ENCODE data around the gene FAM167B. TPM values are rescaled to one million over a fixed set of nuclear protein-coding genes. Genes with fewer than 3 reads are reported as not detected.
"Not testable (repeated sequence)": the region's sequence is repeated elsewhere in the genome, so short reads cannot be mapped to it uniquely, and the experiment has no call there.

FAM167B gene
- total RNA-seq, 2 donors from 2014 or later = 0.60 to 0.72 TPM

DNA sequence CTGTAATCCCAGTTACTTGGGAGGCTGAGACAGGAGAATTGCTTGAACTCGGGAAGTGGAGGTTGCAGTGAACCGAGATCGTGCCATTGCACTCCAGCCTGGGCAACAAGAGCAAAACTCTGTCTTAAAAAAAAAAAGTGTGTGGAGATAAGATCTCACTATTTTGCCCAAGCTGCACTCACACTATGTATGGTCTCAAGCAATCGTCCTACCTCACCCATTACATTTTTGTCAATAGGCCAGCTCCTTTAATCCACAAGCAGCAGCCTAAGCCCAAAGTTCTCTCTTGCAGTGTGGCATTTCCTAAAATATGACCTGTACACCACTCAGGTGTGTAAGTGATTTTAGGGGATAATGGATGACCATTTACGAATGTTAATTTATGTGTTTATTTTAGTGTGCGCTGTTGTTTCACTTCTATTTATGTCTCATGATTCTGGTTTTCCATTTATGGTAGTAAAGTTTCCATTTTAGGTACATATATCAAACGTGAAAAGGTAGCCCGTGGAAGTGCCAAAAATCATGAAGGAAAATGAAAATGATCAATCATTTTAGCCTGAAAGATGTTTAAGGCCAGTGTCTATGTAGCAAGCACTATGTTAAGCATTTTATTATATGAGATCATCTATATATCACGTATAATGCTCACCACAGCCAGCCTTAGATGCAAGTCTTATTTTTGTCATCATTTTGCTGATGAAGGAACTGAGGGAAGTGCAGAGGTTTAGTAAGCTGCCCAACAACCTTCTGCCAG, 9.6 kb downstream of the FAM167B start:
- peaks cover 36% of the 10 kb centered on the region for H3K4me1 Mint-ChIP-seq
- no peak for DNase-seq
- peak overlapping the region; percentile 85 for H3K4me3 Mint-ChIP-seq

DNA sequence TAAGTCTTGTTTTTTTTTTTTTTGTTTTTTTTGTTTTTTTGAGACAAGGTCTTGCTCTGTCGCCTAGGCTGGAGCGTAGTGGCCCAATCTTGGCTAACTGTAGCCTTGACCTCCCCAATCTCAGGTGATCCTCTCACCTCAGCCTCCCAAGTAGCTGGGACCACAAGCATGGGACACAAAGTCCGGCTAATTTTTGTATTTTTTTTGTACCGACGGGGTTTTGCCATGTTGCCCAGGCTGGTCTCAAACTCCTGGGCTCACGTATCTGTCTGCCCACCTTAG, 10.1 kb downstream of the FAM167B start:
- no peaks in the 10 kb centered on the region for H3K27me3 Mint-ChIP-seq
- H3K4me1 Mint-ChIP-seq = peaks cover 33% of the 10 kb centered on the region
- DNase-seq (no peak), ATAC-seq (no peak)
- H3K36me3 Mint-ChIP-seq (ENCODE audit: low read depth) = peaks cover 8% of the 10 kb centered on the region
- H3K4me3 Mint-ChIP-seq = peak overlapping the region; percentile 85
- no peaks in the 10 kb centered on the region for H3K9me3 ChIP-seq (ENCODE audit: control insufficient read depth, low read length, poor library complexity, severe bottlenecking)
- H3K27ac Mint-ChIP-seq = peak overlapping the region; percentile 92

More for the DNA sequence above, 9.6 kb downstream of the FAM167B start:
- H3K27ac Mint-ChIP-seq = peak overlapping the region; percentile 92
- peak; percentile 18 for ATAC-seq
- no peaks in the 10 kb centered on the region for H3K9me3 ChIP-seq (ENCODE audit: control insufficient read depth, low read length, poor library complexity, severe bottlenecking)
- H3K36me3 Mint-ChIP-seq (ENCODE audit: low read depth) = peaks cover 12% of the 10 kb centered on the region
- no peaks in the 10 kb centered on the region for H3K27me3 Mint-ChIP-seq

DNA sequence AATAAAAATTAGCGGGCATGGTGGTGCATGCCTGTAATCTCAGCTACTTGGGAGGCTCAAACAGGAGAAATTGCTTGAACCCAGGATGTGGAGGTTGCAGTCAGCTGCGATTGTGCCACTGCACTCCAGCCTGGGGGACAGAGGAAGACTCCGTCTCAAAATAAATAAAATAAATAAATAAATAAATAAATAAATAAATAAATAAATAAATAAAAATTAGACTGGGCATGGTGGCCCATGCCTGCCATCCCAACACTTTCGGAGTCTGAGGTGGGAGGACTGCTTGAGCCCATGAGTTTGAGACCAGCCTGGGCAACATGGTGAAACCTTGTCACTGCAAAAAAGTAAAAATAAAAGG, 16.2 kb downstream of the FAM167B start:
- not testable (repeated sequence) for ATAC-seq; H3K36me3 Mint-ChIP-seq (ENCODE audit: low read depth); H3K27me3 Mint-ChIP-seq; H3K9me3 ChIP-seq (ENCODE audit: control insufficient read depth, low read length, poor library complexity, severe bottlenecking); DNase-seq
- Mint-ChIP-seq H3K4me3 (peak overlapping the region; percentile 84), H3K4me1 (peaks cover 31% of the 10 kb centered on the region), H3K27ac (peak overlapping the region; percentile 94)

DNA sequence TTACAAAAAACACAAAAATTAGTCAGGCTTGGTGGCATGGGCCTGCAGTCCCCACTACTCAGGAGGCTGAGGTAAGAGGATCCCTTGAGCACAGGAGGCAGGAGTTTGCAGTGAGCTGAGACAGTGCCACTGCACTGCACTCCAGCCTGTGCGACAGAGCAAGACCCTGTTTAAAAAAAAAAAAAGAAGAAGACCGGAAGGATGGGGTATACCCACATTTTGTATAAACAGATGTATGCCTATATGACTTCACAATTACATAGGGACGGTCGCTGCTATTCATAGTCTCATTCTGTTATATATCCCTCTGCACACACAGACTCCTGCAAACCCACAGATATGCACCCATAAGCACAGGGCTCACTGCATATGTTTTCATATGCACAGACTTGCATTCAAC, 16.7 kb downstream of the FAM167B start:
- ATAC-seq (peak; percentile 80), DNase-seq (no peak)
- no peaks in the 10 kb centered on the region for H3K27me3 Mint-ChIP-seq
- H3K9me3 ChIP-seq (ENCODE audit: control insufficient read depth, low read length, poor library complexity, severe bottlenecking) = no peaks in the 10 kb centered on the region
- H3K27ac Mint-ChIP-seq = peak overlapping the region; percentile 94
- H3K4me3 Mint-ChIP-seq = peak overlapping the region; percentile 84
- H3K4me1 Mint-ChIP-seq = peaks cover 31% of the 10 kb centered on the region
- H3K36me3 Mint-ChIP-seq (ENCODE audit: low read depth) = peaks cover 2% of the 10 kb centered on the region

GRCh38 chr1:32265846-32266245, 18.8 kb downstream of the FAM167B start:
- H3K27me3 Mint-ChIP-seq = no peaks in the 10 kb centered on the region
- peaks cover 30% of the 10 kb centered on the region for H3K4me1 Mint-ChIP-seq
- H3K9me3 ChIP-seq (ENCODE audit: control insufficient read depth, low read length, poor library complexity, severe bottlenecking) = no peaks in the 10 kb centered on the region
- ATAC-seq (no peak), DNase-seq (no peak)
- peak overlapping the region; percentile 94 for H3K27ac Mint-ChIP-seq
- H3K36me3 Mint-ChIP-seq (ENCODE audit: low read depth) = peaks cover 2% of the 10 kb centered on the region
- H3K4me3 Mint-ChIP-seq = peak overlapping the region; percentile 81

GRCh38 chr1:32266921-32267591, 20.0 kb downstream of the FAM167B start:
- H3K4me3 Mint-ChIP-seq = peak overlapping the region; percentile 69
- H3K4me1 Mint-ChIP-seq = peaks cover 42% of the 10 kb centered on the region
- H3K27ac Mint-ChIP-seq = peak overlapping the region; percentile 94
- H3K36me3 Mint-ChIP-seq (ENCODE audit: low read depth) = peaks cover 2% of the 10 kb centered on the region
- DNase-seq (no peak), ATAC-seq (peak; percentile 66)
- no peaks in the 10 kb centered on the region for H3K27me3 Mint-ChIP-seq
- no peaks in the 10 kb centered on the region for H3K9me3 ChIP-seq (ENCODE audit: control insufficient read depth, low read length, poor library complexity, severe bottlenecking)

DNA sequence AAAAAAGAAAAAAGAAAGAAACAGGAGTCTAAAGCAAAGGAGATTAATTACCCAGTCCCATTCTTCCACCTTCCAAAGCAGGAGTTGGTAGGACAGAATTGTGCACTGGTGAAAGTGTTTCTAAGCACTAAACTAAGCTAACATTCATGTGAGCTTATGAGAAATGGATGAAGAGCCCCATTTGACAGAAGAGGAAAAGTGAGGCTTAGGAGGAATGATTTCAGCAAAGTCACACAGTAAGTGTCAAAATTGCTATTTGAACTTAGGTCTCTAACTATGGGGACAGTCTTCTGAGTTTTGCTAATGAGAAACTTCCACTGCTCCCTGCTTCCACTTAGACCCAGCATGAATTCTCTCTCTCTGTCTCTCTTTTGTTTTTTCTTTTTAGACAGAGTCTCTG, 22.7 kb downstream of the FAM167B start:
- H3K4me3 Mint-ChIP-seq = no peak overlapping the region
- H3K27me3 Mint-ChIP-seq = no peaks in the 10 kb centered on the region
- no peaks in the 10 kb centered on the region for H3K9me3 ChIP-seq (ENCODE audit: control insufficient read depth, low read length, poor library complexity, severe bottlenecking)
- H3K27ac Mint-ChIP-seq = no peak overlapping the region
- peaks cover 5% of the 10 kb centered on the region for H3K36me3 Mint-ChIP-seq (ENCODE audit: low read depth)
- DNase-seq (no peak), ATAC-seq (no peak)
- H3K4me1 Mint-ChIP-seq = peaks cover 58% of the 10 kb centered on the region

- DNase-seq (no peak), ATAC-seq (peak; percentile 24)
- no peaks in the 10 kb centered on the region for H3K9me3 ChIP-seq (ENCODE audit: control insufficient read depth, low read length, poor library complexity, severe bottlenecking)
- peak overlapping the region; percentile 85 for H3K4me3 Mint-ChIP-seq
- H3K27ac Mint-ChIP-seq = peak overlapping the region; percentile 95
- H3K4me1 Mint-ChIP-seq = peaks cover 48% of the 10 kb centered on the region
- no peaks in the 10 kb centered on the region for H3K27me3 Mint-ChIP-seq
- peaks cover 6% of the 10 kb centered on the region for H3K36me3 Mint-ChIP-seq (ENCODE audit: low read depth)
Measured at GRCh38 chr1:32272557-32273390, 25.8 kb downstream of the FAM167B start.

DNA sequence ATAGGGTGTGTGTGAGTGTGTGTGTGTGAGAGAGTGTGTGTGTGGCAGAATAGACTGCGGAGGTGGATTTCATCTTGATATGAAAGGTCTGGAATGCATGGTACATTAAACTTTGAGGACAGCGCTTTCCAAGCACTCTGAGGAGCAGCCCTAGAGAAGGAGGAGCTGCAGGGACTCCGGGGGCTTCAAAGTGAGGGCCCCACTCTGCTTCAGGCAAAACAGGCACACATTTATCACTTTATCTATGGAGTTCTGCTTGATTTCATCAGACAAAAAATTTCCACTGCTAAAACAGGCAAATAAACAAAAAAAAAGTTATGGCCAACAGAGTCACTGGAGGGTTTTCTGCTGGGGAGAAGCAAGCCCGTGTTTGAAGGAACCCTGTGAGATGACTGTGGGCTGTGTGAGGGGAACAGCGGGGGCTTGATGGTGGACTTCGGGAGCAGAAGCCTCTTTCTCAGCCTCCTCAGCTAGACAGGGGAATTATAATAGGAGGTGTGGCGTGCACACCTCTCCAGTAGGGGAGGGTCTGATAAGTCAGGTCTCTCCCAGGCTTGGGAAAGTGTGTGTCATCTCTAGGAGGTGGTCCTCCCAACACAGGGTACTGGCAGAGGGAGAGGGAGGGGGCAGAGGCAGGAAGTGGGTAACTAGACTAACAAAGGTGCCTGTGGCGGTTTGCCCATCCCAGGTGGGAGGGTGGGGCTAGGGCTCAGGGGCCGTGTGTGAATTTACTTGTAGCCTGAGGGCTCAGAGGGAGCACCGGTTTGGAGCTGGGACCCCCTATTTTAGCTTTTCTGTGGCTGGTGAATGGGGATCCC, 26.6 kb downstream of the FAM167B start:
- peaks cover 6% of the 10 kb centered on the region for H3K36me3 Mint-ChIP-seq (ENCODE audit: low read depth)
- no peaks in the 10 kb centered on the region for H3K9me3 ChIP-seq (ENCODE audit: control insufficient read depth, low read length, poor library complexity, severe bottlenecking)
- ATAC-seq (peak; percentile 90), DNase-seq (peak; percentile 47 to 74 (median 51))
- no peaks in the 10 kb centered on the region for H3K27me3 Mint-ChIP-seq
- peak overlapping the region; percentile 85 for H3K4me3 Mint-ChIP-seq
- H3K4me1 Mint-ChIP-seq = peaks cover 50% of the 10 kb centered on the region
- H3K27ac Mint-ChIP-seq = peak overlapping the region; percentile 95

GRCh38 chr1:32274646-32275340, 27.8 kb downstream of the FAM167B start:
- no peak overlapping the region for H3K4me3 Mint-ChIP-seq
- H3K27ac Mint-ChIP-seq = peak overlapping the region; percentile 95
- no peak for DNase-seq
- peaks cover 54% of the 10 kb centered on the region for H3K4me1 Mint-ChIP-seq
- no peaks in the 10 kb centered on the region for H3K9me3 ChIP-seq (ENCODE audit: control insufficient read depth, low read length, poor library complexity, severe bottlenecking)
- ATAC-seq = no peak
- H3K36me3 Mint-ChIP-seq (ENCODE audit: low read depth) = peaks cover 9% of the 10 kb centered on the region
- H3K27me3 Mint-ChIP-seq = no peaks in the 10 kb centered on the region

GRCh38 chr1:32275424-32275823, 28.4 kb downstream of the FAM167B start:
- H3K27me3 Mint-ChIP-seq = no peaks in the 10 kb centered on the region
- no peak for DNase-seq
- no peaks in the 10 kb centered on the region for H3K9me3 ChIP-seq (ENCODE audit: control insufficient read depth, low read length, poor library complexity, severe bottlenecking)
- ATAC-seq = no peak
- peaks cover 52% of the 10 kb centered on the region for H3K4me1 Mint-ChIP-seq
- H3K36me3 Mint-ChIP-seq (ENCODE audit: low read depth) = peaks cover 9% of the 10 kb centered on the region
- H3K4me3 Mint-ChIP-seq = no peak overlapping the region
- H3K27ac Mint-ChIP-seq = peak overlapping the region; percentile 95

DNA sequence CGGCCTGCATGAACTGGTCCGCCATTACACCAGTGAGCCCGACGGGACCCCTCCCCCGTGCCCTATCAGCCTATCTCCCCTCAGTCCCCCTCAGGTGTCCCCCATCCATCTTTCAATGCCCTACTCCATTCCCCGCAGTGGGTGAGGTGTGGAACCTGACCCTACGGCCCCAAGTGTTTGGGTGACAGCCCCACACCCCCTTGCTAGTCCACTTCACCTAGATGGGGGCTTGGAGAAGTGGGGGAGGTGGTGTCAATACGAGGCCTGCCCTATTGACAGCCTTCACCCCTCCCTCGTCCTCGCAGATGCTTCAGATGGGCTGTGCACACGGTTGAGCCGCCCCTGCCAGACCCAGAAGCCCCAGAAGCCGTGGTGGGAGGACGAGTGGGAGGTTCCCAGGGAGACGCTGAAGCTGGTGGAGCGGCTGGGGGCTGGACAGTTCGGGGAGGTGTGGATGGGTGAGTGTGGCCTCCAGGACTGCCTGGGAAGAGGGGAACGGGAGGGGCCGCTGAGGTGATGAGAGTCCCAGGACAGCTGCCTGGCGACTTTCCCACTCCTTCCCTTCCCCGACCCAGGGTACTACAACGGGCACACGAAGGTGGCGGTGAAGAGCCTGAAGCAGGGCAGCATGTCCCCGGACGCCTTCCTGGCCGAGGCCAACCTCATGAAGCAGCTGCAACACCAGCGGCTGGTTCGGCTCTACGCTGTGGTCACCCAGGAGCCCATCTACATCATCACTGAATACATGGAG, 29.2 kb downstream of the FAM167B start:
- ATAC-seq = no peak
- H3K9me3 ChIP-seq (ENCODE audit: control insufficient read depth, low read length, poor library complexity, severe bottlenecking) = no peaks in the 10 kb centered on the region
- Mint-ChIP-seq H3K27me3 (no peaks in the 10 kb centered on the region), H3K36me3 (ENCODE audit: low read depth) (peaks cover 9% of the 10 kb centered on the region), H3K4me3 (peak overlapping the region; percentile 57), H3K4me1 (peaks cover 49% of the 10 kb centered on the region), H3K27ac (no peak overlapping the region)
- no peak for DNase-seq
